ENCODE measurements around the gene PPP6R3. TPM values are rescaled to one million over a fixed set of nuclear protein-coding genes. Genes with fewer than 3 reads are reported as not detected.

PPP6R3 gene
- polyA plus RNA-seq, 1 donor (not counting 4 experiments of a cell fraction or from before 2014, with no cell fraction given), result 50.2 TPM

- Histone ChIP-seq H3K9me3 (ENCODE audit: control insufficient read depth, low read depth, low read length) (no peaks in the 10 kb centered on the region), H3K79me2 (ENCODE audit: control insufficient read depth, insufficient read depth, low read length) (no peaks in the 10 kb centered on the region), H3K27ac (ENCODE audit: control insufficient read depth, insufficient read depth, low read length) (no peak overlapping the region), H4K20me1 (ENCODE audit: control insufficient read depth, extremely low read depth, insufficient read depth, low read length) (peaks cover 6% of the 10 kb centered on the region), H3K4me3 (ENCODE audit: control insufficient read depth in 2 of 3, extremely low read depth in 1 of 3, insufficient read depth in 2 of 3, low read depth in 1 of 3, low read length in 3 of 3) (no peak overlapping the region), H3K27me3 (ENCODE audit: control insufficient read depth, extremely low read depth, insufficient read depth, low read length) (no peaks in the 10 kb centered on the region), H3K9ac (ENCODE audit: control insufficient read depth, extremely low read depth, insufficient read depth, low read length) (no peak overlapping the region), H3K4me2 (ENCODE audit: control insufficient read depth, extremely low read depth, insufficient read depth, low read depth, low read length) (no peak overlapping the region), H2AFZ (ENCODE audit: control insufficient read depth, low read length) (no peak overlapping the region), H3K4me1 (ENCODE audit: control insufficient read depth, extremely low read depth, insufficient read depth, low read length) (no peaks in the 10 kb centered on the region), H3K9me1 (ENCODE audit: control insufficient read depth, extremely low read depth, insufficient read depth, low read length) (no peaks in the 10 kb centered on the region), H3K36me3 (ENCODE audit: control insufficient read depth in 2 of 2, extremely low read depth in 1 of 2, insufficient read depth in 2 of 2, low read length in 2 of 2) (peaks cover 15 to 24% of the 10 kb centered on the region in 2 experiments)
- dilution Hi-C loops (cut with MboI; ENCODE audit: extremely low pct_ligation_motif_present, low sequenced_read_pairs), result no loop called here
- TF ChIP-seq CTCF (optimal IDR thresholded peaks at IDR 0.05 in 1 of 3, IDR thresholded peaks at IDR 0.05 in 1 of 3, conservative IDR thresholded peaks at IDR 0.05 in 1 of 3; ENCODE audit: extremely low read depth in 1 of 3, insufficient read depth in 2 of 3, low read length in 3 of 3) (no peak), EZH2 (IDR thresholded peaks at IDR 0.05; ENCODE audit: low read length) (no peak)
- no peak for FAIRE-seq
- no peak for DNase-seq (ENCODE audit: low read depth, low spot score)
Measured at GRCh38 chr11:68615657-68616056, 155.1 kb downstream of the PPP6R3 start.

GRCh38 chr11:68617925-68618809, 157.6 kb downstream of the PPP6R3 start:
- dilution Hi-C loops (cut with MboI; ENCODE audit: extremely low pct_ligation_motif_present, low sequenced_read_pairs), result no loop called here
- FAIRE-seq (no peak), DNase-seq (ENCODE audit: low read depth, low spot score) (no peak)
- H3K9me3 ChIP-seq (ENCODE audit: control insufficient read depth, low read depth, low read length), result no peaks in the 10 kb centered on the region
- no peak overlapping the region for H3K9ac ChIP-seq (ENCODE audit: control insufficient read depth, extremely low read depth, insufficient read depth, low read length)
- H3K36me3 ChIP-seq (ENCODE audit: control insufficient read depth in 2 of 2, extremely low read depth in 1 of 2, insufficient read depth in 2 of 2, low read length in 2 of 2), result peaks cover 9 to 12% of the 10 kb centered on the region in 2 experiments
- H3K4me1 ChIP-seq (ENCODE audit: control insufficient read depth, extremely low read depth, insufficient read depth, low read length), result no peaks in the 10 kb centered on the region
- no peaks in the 10 kb centered on the region for H3K9me1 ChIP-seq (ENCODE audit: control insufficient read depth, extremely low read depth, insufficient read depth, low read length)
- no peak overlapping the region for H3K4me3 ChIP-seq (ENCODE audit: control insufficient read depth in 2 of 3, extremely low read depth in 1 of 3, insufficient read depth in 2 of 3, low read depth in 1 of 3, low read length in 3 of 3)
- no peak overlapping the region for H2AFZ ChIP-seq (ENCODE audit: control insufficient read depth, low read length)
- H4K20me1 ChIP-seq (ENCODE audit: control insufficient read depth, extremely low read depth, insufficient read depth, low read length), result peaks cover 6% of the 10 kb centered on the region
- H3K79me2 ChIP-seq (ENCODE audit: control insufficient read depth, insufficient read depth, low read length), result no peaks in the 10 kb centered on the region
- no peak for TF ChIP-seq EZH2 (IDR thresholded peaks at IDR 0.05; ENCODE audit: low read length)
- TF ChIP-seq CTCF (optimal IDR thresholded peaks at IDR 0.05 in 1 of 3, IDR thresholded peaks at IDR 0.05 in 1 of 3, conservative IDR thresholded peaks at IDR 0.05 in 1 of 3; ENCODE audit: extremely low read depth in 1 of 3, insufficient read depth in 2 of 3, low read length in 3 of 3), result no peak
- no peak overlapping the region for H3K27ac ChIP-seq (ENCODE audit: control insufficient read depth, insufficient read depth, low read length)
- H3K4me2 ChIP-seq (ENCODE audit: control insufficient read depth, extremely low read depth, insufficient read depth, low read depth, low read length), result no peak overlapping the region
- H3K27me3 ChIP-seq (ENCODE audit: control insufficient read depth, extremely low read depth, insufficient read depth, low read length), result no peaks in the 10 kb centered on the region
